Peyer's patch (tissue), 4 donors: ENCODE results near the gene LRRC74A.

ENCODE experiments used
- CTCF ChIP-seq, 6 experiments: fragments of 450-650 bp in 4 of 6; fragments of 200-600 bp in 2 of 6; sonication (generic) in 1 of 6; IDR thresholded peaks; one replicate each; pipeline ENCODE4 v1.5.1; 2017 to 2019; ENCODE audit warnings: antibody characterized with exemption in 6 of 6, mild to moderate bottlenecking in 3 of 6, moderate library complexity in 1 of 6
- POLR2A ChIP-seq, 2 donors: fragments of 450-650 bp; IDR thresholded peaks; one replicate each; pipeline ENCODE4 v1.5.1; 2017; ENCODE audit warnings: antibody characterized with exemption in 2 of 2, mild to moderate bottlenecking in 2 of 2, moderate library complexity in 2 of 2

GRCh38 chr14:76837524-76837923, 11.3 kb downstream of the LRRC74A start:
- TF ChIP-seq POLR2A (IDR thresholded peaks at IDR 0.05) = no peak
- TF ChIP-seq CTCF (IDR thresholded peaks at IDR 0.05) = no peak
